Amniotic stem cell (primary cell): Measurements from ENCODE around the gene MAPK8IP1.
"Not testable (repeated sequence)": the region's sequence is repeated elsewhere in the genome, so short reads cannot be mapped to it uniquely, and the experiment has no call there.

ENCODE experiments used
- DNase-seq: peaks from one replicate; lab custom pipeline; 2025; lab: John Stamatoyannopoulos, UW

MAPK8IP1 gene

GRCh38 chr11:45885274-45885920 lies at the start of gene MAPK8IP1:
Gene MAPK8IP1 (plus strand): TSS chr11:45885651. CDS start chr11:45885821, 170 bp downstream.
- DNase-seq: peak; percentile 5

- no peak for DNase-seq
Observed at GRCh38 chr11:45839204-45839603, 46.2 kb upstream of the MAPK8IP1 start.

GRCh38 chr11:45840251-45840650 lies 45.2 kb upstream of the MAPK8IP1 start:
- DNase-seq: not testable (repeated sequence)

- DNase-seq: peak; percentile 86
Observed at GRCh38 chr11:45843158-45843924, 42.1 kb upstream of the MAPK8IP1 start.

DNA sequence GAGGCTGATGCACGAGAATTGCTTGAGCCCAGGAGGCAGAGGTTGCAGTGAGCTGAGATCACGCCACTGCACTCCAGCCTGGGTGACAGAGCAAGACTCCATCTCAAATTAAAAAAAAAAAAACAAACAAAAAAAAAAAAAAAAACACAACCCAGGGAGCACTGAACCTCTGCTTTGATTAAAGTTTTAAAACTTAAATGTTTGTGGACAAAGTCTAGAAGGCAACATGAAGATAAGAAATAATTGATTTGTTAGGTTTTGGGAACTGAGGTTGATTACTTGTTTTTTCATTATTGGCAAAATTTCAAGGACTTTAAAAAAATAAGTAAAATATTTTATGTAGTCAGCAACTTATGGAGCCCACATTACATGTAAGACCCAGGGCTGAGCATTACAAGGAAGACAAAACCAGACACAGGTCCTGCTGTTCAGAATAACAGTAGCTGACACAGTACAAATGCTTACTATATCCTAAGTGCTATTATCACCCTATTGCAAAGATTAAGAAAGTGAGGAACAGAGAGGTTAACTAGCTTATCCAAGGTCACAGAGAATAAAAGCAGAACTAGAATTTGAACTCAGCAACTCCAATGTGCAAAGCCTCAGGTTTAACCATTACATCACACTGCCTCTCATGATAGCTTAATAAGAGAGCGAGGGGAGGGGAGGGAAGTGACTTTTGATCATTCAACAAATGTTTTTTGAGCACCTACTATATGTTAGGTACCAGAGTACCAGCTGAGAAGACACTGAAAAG lies 40.5 kb upstream of the MAPK8IP1 start:
- no peak for DNase-seq

- no peak for DNase-seq
Observed at GRCh38 chr11:45846174-45846675, 39.2 kb upstream of the MAPK8IP1 start.

DNA sequence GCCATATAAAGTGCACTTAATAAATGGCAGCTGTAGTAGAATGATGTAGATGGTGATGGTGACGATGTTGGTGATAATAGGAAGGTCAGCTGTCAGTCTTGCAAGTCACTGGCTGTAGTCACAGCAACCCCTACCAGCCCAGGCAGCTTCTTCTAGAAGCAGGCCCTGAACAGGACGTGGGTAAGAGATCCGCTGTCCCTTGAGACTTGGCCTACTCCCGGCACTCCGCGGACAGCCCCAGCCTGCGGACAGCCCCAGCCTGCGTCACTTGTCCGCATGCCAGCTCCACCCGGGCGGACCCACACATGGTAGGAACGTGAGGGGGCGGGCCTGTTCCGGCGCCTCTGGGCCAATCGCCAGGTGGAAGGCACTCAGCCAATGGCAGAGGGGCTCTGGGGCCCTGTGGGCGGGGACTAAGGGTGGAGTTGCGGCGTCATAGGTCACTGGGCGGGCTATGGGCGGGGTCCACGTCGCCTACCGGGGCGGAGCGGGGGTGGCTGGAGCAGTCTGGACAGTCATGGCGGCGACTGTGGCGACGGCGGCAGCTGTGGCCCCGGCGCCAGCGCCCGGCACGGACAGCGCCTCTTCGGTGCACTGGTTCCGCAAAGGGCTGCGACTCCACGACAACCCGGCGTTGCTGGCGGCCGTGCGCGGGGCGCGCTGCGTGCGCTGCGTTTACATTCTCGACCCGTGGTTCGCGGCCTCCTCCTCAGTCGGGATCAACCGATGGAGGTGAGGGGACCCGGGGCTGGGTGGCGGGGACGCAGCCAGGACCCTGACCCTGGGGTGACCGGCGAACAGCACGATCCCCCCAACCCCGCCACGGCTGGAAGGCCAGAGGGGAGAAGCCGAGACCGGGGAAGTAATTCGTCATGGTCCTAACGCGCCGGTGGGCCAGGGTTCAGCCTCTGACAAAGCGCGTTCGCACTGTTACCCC lies 38.2 kb upstream of the MAPK8IP1 start, which contains the start of gene CRY2:
Gene CRY2, plus strand, starts transcription at position 502 of the 937 bp plus-strand sequence. Its CDS starts 16 bp downstream, at position 518.
- peak; percentile 93 for DNase-seq

- peak; percentile 34 for DNase-seq
Observed at GRCh38 chr11:45847911-45848316, 37.5 kb upstream of the MAPK8IP1 start.

DNA sequence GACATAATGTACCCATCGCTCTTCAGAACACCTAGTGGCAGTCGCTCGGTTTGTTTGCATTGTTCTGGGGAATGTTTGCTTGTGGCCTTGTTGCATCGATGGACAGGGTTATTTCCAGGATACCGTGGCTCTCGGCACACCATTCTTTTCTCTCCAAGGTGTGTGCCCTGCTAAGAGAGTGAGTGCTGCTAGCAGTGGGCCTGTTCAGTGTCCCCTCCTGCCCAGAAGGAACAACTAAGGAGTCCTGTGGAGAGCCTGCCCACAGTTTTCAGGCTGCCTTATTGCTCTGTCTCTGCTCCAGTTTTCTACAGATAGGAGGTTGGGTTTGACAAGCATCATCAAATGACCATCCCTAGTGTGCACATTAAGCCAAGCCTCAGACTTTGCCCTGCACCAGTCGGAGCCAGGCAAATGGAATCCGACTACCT lies 36.8 kb upstream of the MAPK8IP1 start:
- DNase-seq: no peak

GRCh38 chr11:45850446-45850845 lies 35.0 kb upstream of the MAPK8IP1 start:
- no peak for DNase-seq

- DNase-seq: no peak
Observed at GRCh38 chr11:45851228-45851627, 34.2 kb upstream of the MAPK8IP1 start.

- no peak for DNase-seq
Observed at GRCh38 chr11:45852018-45852711, 33.3 kb upstream of the MAPK8IP1 start.

DNA sequence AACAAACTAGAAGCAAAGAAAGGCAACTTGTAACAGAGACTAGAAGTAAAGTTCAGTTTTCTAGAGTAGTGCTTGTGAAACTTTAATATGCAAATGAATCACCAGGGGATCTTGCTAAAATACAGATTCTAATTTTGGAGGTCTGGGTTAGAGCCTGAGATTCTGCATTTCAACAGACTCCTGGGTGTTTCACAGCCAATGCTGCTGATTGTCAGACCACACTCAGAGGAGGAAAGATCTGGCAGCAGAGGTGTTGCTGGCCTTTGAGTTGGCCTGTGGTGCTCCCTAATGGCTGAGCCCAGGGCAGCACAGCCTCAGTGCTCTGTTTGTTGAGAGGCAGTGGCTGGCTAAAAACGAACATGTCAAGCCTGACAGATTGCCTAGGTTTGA lies 32.7 kb upstream of the MAPK8IP1 start:
- DNase-seq: no peak

DNA sequence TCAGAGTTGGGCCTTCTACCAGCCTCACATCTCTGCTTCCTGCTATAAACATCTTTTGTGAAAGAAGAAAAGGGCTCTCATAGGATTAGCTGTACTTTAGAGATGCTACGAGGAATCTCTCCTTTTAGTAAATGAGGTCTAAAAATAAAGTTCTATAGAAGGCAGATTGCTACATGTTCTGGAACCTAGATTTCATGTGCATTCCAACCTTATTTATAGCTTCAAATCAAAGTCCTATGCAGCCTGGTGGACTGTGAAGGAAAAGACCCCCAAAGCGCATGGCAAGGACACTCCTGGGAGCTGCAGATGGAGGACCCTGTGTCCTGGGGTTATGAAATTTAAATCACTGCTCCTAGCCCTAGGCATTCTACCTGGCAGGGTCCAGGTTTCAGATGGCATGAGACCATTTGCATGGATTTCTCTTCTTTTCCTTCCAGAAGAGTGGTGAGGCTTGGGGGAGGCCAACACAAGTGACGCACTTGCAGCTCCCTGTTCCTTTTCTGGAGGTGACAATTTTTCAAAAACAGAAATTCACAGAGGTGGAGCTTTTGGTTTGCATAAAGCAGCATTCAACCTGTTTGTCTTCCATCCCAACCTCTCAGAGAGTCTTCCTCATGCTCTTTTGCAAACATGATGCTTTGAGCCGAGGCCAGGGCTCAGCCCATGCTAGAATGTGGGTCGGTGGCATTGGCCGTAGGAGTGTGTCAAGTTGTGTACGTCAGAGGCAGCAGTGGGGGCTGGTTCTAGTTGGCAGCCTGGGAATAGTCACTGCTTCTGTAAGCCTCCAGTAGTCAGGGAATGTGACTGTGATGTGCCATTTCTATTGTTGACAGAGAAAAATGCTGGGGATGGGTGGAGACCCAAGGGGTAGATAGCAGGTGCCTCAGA lies 31.9 kb upstream of the MAPK8IP1 start:
- no peak for DNase-seq

- DNase-seq: no peak
Observed at GRCh38 chr11:45855308-45855707, 30.1 kb upstream of the MAPK8IP1 start.

DNA sequence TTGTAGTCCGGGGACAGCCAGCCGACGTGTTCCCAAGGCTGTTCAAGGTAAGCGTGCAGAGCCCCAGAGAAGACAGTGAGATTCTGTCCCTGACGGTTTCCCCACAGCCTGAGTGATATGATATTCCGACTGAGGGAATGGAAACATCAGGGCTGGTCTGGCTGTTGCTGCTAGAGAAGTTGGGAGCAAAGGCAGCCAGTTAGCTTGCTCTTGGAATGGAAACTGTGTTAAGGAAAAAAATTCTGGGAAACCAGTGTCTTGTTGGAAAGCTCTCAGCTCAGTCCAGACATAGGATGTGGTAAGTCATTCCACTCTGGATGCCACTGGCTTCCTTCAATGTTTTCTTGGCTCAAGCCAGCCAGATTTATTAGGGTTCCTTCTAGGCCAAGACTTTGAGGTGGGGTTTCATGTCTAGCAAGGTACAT lies 29.4 kb upstream of the MAPK8IP1 start:
- no peak for DNase-seq

DNA sequence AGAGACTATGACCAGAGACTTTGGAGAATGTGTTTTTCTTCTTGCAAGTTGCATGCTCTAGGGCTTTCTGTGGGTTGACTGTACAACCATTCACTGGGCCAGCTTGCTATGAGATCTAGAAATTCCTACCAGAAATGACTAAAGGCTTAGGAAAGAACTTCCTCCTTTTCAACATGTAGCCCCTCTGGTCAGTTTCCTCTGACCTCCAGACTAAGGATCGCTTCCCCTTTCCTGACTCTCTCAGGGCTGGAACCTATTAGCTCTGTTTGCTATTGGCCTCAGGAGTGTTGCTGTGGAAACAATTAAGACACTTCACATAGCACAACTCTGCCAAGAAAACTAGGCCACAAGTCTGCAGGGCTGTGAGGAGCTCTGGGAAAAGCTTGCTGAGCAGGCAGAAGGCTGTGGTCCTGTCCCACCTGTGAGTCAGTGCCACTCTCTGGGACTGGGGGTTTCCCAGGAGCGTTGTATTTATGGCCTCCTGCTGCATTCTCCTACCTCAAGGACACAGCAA lies 27.4 kb upstream of the MAPK8IP1 start:
- peak; percentile 53 for DNase-seq

GRCh38 chr11:45858751-45859398 lies 26.6 kb upstream of the MAPK8IP1 start:
- no peak for DNase-seq

- peak; percentile 86 for DNase-seq
Observed at GRCh38 chr11:45859661-45860140, 25.8 kb upstream of the MAPK8IP1 start.
